HG02642 (cell line): ENCODE measurements around the gene ARMH4.
"Not testable (repeated sequence)": the region's sequence is repeated elsewhere in the genome, so short reads cannot be mapped to it uniquely, and the experiment has no call there.

Experiments
- ATAC-seq: cut with Tn5 transposase; IDR thresholded peaks from one replicate; pipeline ENCODE4 v1.9.1; 2021; ENCODE audit warnings: mild to moderate bottlenecking; ENCODE audit not compliant: unreplicated experiment, poor library complexity

The ARMH4 gene

GRCh38 chr14:58149196-58149595, 2.8 kb downstream of the ARMH4 start:
- ATAC-seq: no peak

GRCh38 chr14:58146399-58146798, 5.6 kb downstream of the ARMH4 start:
- ATAC-seq: no peak

- ATAC-seq: no peak
Observed at GRCh38 chr14:58145936-58146335, 6.1 kb downstream of the ARMH4 start.

- no peak for ATAC-seq
Observed at GRCh38 chr14:58143106-58143505, 8.9 kb downstream of the ARMH4 start.

- no peak for ATAC-seq
Observed at GRCh38 chr14:58141893-58142292, 10.1 kb downstream of the ARMH4 start.

GRCh38 chr14:58138714-58139482, 13.1 kb downstream of the ARMH4 start:
- no peak for ATAC-seq

GRCh38 chr14:58138031-58138713, 13.8 kb downstream of the ARMH4 start:
- ATAC-seq: no peak

- no peak for ATAC-seq
Observed at GRCh38 chr14:58133739-58134138, 18.3 kb downstream of the ARMH4 start.

- no peak for ATAC-seq
Observed at GRCh38 chr14:58131386-58131785, 20.6 kb downstream of the ARMH4 start.

- ATAC-seq: no peak
Observed at GRCh38 chr14:58130116-58130782, 21.8 kb downstream of the ARMH4 start.

GRCh38 chr14:58129208-58129607, 22.8 kb downstream of the ARMH4 start:
- no peak for ATAC-seq

- no peak for ATAC-seq
Observed at GRCh38 chr14:58128416-58128815, 23.6 kb downstream of the ARMH4 start.

GRCh38 chr14:58122546-58122945, 29.5 kb downstream of the ARMH4 start:
- not testable (repeated sequence) for ATAC-seq

- no peak for ATAC-seq
Observed at GRCh38 chr14:58121530-58122186, 30.4 kb downstream of the ARMH4 start.

- ATAC-seq: no peak
Observed at GRCh38 chr14:58119381-58119780, 32.6 kb downstream of the ARMH4 start.

GRCh38 chr14:58118097-58118815, 33.8 kb downstream of the ARMH4 start:
- no peak for ATAC-seq

GRCh38 chr14:58109744-58110143, 42.3 kb downstream of the ARMH4 start:
- no peak for ATAC-seq

- no peak for ATAC-seq
Observed at GRCh38 chr14:58108717-58109116, 43.3 kb downstream of the ARMH4 start.

- no peak for ATAC-seq
Observed at GRCh38 chr14:58107947-58108552, 44.0 kb downstream of the ARMH4 start.

GRCh38 chr14:58107041-58107440, 45.0 kb downstream of the ARMH4 start:
- no peak for ATAC-seq
